Activated CD8-positive, alpha-beta memory T cell treated with anti-CD3 and anti-CD28 coated beads for 4 hours (primary cell): Measurements from ENCODE around the gene MBD4.
"Not testable (repeated sequence)": the region's sequence is repeated elsewhere in the genome, so short reads cannot be mapped to it uniquely, and the experiment has no call there.

ENCODE experiments used
- DNase-seq, 2 donors: peaks; one replicate each; pipeline ENCODE4 v3.0.0-alpha.2; 2020; ENCODE audit warnings: low read depth in 2 of 2

Gene MBD4

DNA sequence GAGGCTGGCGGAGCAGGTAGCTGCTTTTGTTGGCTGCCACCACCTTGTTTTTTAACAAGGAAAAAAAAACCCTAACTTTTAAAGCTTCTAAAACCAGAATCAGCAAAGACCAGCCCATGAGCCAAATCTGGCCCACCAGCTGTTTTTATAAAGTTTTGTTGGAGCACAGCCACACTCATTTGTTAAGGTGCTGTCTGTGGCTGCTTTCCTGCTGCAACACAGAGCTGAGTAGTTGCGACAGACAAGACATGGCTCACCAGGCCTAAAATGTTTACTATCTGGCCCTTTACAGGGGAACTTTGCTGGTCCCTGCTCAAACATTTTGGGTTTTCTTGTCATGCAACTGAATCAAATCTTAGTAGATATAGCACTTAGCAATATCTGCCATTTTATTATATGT, 30.2 kb downstream of the MBD4 start:
- DNase-seq, result no peak

DNA sequence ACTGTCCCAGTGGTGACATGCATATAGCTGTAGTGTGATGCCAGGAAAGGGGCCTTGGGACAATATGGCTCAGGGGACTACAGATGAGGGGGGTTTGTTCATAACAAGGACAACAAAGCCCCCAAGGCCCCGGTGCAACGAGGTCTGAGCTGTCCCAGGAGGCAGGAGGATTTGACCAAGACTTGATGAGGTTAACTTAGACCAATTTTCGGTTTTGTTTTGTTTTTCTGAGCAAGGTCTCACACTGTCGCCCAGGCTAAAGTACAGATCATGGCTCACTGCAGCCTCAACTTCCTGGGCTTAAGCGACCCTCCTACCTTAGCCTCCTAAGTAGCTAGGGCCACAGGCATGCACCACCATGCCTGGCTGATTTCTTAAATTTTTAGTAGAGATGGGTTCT, 35.1 kb downstream of the MBD4 start:
- DNase-seq, result no peak

DNA sequence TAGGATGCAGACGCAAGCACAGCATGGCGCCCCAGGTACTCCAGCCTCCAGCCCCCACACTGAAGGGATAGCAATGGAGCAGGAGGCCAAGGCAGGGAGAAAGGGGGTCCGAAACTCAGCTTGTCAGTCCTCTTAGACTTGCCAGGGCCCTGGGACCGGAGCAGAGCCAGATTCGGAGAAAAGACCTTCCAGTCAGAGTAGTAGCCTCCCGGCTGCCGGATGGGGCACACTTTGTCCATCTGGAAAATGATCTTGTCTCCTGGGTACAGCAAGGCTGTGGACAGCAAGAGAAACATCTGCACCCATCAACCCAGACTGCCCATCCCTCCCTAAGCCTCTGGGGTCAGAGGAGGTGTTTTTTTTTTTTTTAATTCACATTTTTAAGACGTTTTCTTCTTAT, 35.6 kb downstream of the MBD4 start:
- DNase-seq, result no peak

DNA sequence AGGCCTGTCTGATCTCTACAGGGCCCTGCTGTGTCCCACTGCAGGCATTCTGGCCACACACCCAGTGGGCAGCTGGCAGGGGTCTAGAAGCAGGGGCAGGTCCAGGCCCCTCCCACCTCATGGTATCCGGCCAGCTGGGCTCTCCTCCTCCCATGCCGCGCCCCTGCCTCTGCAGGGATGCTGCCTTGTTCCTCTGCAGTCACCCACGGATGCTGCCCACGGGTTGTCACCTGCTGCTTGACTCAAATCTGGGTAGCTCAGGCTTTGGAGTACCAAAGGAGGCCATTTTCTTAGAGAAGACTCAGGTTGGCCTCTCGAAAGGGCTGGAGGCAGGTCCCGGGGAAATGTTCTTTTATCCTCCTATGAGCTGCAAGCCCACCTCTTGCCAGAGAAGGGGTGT, 36.3 kb downstream of the MBD4 start:
- no peak for DNase-seq

DNA sequence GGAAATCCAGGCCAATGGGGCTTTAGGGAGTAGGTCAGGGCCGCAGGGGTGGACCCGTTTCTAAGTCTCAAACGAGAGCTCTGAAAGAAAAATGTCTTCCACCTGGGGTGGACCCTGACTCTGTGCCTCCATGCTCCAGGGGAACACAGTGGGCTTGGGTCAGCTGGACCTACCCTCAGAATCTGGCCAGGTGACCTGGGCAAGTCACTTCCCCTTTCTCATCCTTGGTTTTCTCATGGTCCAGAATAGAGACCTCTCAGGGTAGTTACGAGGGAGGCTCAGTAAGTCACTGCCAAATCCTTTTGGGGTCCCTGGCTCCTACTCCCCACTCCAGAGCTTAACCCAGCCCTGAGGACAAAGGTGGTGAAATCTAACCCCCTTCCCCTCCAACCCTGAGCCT, 37.1 kb downstream of the MBD4 start:
- DNase-seq, result no peak

DNA sequence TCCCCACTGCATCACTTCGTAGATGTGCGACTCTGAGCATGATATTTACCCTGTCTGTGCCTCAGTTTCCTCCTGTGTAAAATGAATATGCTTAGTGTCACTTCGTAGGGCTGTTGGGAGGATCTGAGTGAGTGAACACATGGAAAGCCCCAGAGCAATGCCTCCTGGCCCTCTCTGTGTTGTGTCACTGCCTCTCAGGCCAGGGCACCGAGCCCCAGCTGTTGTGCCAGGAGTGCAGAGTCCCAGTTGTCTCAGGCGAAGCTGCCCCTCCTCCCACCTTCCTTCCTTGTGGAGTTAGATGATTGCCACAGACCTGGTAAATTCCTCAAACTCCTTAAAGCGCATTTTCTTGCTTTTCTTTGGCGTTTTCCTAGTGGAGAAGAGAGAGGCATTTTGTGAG, 37.5 kb downstream of the MBD4 start:
- DNase-seq, result no peak

DNA sequence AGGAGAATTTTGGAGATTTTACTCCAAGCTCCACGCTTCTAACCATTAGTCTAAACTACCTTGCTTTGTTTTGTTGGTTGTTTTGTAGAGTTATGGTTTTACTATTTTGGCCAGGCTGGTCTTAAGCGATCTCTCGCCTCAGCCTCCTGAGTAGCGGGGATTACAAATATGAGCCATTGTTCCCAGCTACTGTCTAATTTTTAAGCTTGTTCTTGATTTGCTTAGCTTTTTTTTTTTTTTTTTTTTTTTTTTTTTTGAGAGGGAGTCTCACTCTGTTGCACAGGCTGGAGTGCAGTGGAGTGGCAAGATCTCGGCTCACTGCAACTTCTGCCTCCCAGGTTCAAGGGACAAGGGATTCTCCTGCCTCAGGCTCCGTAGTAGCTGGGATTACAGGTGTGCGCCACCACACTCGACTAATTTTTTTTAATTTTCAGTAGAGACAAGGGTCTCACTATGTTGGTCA, 39.8 kb downstream of the MBD4 start:
- no peak for DNase-seq

DNA sequence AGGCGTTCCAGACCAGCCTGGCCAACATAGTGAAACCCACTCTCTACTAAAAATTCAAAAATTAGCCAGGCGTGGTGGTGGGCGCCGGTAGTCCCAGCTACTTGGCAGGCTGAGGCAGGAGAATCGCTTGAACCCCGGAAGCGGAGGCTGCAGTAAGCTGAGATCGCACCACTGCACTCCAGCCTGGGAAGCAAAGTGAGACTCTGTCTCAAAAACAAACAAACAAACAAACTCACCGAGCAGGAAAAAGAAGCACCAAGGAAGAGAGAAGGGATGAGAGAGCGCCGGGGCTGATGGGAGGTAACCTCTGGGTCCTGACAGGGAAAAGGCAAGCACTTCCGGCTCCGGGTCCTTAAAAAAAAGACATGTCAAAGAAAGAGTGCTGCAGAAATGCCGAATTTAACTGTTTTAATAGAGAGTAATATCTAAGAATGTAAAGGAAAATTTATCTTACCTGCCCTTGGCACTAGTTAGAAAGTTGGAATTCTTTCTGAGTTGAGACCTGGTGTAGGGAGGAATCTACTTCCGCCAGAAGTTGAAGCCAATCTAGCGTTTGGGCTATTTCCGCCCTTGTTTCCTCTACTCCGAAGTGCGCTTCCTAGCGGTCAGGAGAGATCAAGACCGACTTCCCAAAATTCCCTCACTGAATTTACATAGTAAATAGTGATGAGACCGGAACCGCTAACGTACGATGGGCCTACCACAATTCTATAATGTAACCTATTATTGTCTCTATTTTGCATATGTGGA, 40.4 kb downstream of the MBD4 start:
- peak; percentile 48 to 62 for DNase-seq

DNA sequence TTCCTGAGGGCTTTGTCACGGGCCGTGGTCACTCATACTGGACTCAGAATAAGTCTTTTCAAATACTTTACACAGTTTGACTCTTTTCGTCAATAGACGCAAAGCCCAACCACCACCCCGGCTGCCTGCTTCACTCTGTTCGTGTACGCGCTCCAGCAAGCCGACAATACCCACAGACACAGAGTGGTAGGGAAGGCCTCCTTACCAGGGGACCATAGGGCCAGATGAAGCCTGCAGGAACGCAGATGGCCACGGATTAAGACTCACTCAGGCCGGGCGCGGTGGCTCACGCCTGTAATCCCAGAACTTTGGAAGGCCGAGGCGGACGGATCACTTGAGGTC, 41.0 kb downstream of the MBD4 start:
- DNase-seq, result no peak

DNA sequence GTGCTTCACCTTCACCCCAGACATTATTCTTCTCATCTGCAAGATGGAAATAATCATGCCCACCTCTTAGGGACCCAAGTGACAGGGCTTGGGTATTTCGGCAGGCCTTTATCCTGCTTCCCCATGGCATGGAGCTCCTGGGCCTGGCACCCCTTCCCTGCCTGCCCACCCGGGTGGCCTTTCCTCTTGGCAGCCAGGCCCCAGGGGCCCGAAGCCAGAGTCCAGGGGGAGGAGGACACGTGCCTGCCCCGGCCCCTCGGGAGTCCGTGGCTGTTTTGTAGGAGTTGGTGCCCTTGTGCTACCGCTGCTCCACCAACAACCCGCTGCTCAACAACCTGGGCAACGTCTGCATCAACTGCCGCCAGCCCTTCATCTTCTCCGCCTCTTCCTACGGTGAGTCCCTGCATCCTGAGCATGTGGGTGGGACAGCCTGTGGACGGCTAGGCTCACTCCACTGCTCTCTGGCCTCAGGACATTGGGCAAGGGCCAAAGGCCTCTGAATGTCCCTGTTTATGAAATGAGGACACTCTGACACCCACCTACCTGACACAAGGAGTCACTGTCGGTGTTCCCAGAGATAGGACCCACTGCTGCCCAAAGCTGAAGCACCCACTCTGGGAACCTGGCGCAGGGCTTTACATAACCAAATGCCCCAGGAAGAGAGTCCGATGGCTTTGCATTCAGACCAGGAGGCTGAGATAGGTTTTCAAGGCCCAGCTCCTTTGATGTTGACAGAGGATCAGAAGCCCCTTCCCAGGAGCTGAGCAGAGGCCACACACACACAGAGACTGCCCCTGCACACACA, 45.8 kb downstream of the MBD4 start:
- not testable (repeated sequence) for DNase-seq

DNA sequence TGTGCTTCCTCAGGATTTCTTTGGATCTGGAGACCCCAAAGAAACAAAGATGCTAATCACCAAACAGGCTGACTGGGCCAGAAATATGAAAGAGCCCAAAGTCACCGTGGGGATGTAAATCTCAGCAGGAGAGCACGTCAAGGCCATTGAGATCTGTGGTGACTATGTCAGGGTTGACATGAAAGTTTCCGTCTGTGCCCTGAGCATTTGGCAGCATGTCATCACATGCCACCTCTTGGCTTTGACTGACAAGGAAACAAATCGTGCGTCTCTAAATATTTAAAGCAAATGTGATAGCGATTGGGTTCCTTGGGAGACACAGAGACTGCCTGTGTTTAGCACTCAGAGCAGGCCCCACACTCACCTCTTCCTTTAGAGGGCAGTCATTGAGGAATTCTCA, 46.5 kb downstream of the MBD4 start:
- no peak for DNase-seq

DNA sequence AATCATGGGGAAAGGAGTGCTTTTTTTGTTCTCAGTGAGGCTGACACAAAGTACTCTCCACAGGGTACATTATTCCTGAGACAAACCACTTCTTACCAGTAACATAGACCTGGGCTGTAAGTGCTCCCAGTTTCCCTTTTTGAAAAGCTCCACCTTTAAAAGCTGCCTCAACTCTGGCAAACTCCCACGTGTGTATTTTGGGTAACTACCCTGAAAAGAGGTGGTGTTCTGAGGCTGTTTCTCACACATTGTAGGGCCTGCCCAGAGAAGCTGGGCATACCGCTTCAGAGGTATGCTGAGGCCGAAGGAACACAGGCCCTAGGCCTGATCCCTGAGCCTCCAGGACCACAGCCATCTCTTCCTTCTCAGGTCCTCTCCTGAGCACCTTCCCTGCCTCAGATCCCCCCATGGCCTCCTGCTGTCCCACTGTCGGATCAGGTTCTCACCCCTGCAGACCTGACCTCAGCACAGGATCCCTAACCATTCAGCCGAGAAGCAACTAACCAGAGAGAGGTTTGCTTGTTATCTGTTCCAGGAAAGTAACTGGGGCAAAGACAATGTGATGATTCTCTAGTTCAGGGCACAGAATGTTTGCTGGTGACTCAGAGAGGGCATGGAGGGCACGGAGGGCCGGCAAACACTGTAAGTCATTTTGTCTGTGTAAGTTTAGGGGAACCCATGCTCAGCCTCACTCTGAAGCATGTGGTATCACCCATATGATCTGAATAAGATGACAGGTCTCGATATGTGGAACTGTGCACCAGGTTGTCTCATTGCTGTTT, 47.5 kb downstream of the MBD4 start:
- not testable (repeated sequence) for DNase-seq

DNA sequence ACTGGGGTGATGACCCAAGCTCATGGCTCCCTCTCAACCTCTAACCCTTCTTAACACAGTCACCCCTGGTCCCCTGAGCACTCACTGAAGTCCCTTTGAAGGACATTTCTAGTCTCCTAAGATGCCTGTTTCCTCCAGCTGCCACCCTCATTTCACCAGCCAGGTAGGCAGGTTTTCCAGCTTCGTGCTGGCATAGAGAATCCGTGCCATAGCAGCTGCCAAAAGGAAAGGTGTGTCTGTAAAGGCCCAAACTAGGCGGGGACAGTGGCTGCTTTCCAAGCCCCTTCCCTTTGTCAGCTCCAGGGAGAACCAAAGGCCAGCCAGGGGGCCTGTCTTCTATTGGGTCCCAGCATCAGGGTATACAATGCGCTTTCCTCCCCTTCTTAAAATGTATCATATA, 48.2 kb downstream of the MBD4 start:
- not testable (repeated sequence) for DNase-seq

DNA sequence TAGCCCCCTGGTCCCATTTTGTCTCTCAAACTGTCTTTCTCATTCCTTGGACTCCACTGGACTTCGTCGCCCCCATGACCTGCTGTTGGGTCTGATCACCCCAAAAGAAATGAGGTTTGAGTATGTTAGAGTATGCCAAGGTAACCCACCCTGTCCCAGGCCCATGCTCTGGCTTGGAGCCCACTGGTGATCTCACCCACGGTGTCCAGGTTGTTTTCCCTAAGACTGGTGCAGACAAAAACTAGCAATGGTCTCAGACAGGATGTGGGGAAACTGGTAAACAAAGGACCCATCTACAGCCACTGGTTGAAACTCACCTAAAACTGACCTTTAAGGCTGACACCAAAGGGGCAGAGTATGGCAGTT, 50.2 kb downstream of the MBD4 start:
- DNase-seq, result no peak

DNA sequence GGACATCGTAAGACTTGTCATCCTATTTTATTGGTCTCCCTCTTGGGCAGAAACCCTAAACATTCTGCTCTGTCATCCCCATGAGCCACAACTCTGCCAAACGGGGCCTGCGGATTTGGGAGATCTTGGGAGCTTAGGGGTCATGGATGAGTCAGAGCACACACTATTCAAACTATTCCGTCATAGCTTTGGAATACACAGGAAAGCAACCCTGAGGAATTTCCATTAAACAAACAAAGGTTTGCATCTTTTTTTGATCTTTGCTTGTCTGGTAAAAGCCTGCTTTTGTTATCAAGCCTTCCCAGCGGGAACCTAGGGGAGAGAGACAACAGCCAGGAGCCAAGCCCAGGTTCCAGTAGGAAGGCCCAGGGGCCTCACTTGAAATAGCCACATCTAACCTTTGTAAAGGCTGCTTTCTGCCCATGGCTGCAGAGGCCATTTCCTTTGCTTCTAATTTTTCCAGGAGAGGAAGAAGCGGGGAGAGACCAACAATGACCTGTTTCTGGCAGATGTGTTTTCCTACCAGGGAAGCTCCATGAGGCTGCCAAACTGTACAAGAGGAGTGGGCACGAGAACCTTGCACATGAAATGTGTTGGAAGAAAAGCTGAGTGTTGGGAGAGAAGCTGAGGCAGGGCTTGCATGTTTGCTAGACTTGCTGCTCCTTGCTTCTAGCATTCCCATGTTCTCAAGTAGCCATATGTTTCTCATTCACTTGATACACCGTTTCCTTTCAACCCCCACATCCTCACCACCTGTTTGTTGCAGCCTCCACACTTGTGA, 50.8 kb downstream of the MBD4 start:
- not testable (repeated sequence) for DNase-seq

DNA sequence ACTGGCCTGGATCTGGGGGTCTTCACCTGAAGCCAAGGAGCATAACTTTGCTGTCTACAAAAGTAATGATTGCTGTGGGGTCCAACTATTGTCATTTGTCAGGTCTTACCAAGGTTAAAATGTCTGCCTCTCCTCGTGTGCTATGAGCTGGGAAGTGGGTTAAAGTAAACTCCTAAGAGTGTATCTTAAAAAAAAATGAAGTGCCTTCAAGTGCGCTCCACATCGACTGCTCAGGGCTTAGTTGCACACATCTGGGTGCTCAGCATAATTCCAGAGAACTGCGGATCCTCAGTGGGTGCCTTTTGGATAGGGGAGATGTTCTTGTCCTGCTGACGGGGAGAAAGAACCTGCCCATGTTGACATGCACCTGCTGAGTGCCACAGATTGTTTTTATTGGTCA, 52.3 kb downstream of the MBD4 start:
- no peak for DNase-seq

DNA sequence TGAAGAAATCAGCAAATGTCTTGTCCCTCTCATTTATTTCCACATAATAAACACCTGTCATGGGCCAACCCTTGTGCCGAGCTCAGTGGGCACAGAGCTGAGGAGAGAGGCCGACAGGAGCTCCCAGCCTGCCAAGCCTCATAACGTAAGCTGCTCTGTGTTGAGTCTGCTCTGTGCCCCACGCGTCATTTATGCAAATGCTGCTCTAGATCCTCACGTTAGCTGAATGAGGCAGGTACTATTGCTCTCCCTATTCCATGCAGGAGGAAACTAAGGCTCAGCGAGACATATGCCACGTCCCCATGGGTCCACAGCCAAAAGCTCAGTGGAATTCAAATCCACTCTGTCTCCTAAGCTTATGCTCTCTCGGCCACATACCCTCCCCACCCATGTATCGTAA, 52.8 kb downstream of the MBD4 start:
- no peak for DNase-seq

DNA sequence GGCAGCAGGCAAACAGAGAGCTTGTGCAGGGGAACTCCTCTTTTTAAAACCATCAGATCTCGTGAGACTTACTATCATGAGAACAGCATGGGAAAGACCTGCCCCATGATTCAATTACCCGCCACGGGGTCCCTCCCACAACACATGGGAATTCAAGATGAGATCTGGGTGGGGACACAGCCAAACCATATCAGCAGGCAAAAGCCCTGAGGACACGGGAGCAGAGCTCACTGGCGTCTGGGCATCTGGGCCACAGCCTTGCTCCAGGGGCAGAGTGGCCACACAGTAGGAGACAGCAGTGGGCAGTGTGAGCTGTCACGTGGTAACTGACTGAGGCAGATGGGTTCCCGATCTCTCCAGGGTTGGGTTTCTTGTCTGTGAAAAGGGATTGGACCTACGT, 54.2 kb downstream of the MBD4 start:
- not testable (repeated sequence) for DNase-seq

DNA sequence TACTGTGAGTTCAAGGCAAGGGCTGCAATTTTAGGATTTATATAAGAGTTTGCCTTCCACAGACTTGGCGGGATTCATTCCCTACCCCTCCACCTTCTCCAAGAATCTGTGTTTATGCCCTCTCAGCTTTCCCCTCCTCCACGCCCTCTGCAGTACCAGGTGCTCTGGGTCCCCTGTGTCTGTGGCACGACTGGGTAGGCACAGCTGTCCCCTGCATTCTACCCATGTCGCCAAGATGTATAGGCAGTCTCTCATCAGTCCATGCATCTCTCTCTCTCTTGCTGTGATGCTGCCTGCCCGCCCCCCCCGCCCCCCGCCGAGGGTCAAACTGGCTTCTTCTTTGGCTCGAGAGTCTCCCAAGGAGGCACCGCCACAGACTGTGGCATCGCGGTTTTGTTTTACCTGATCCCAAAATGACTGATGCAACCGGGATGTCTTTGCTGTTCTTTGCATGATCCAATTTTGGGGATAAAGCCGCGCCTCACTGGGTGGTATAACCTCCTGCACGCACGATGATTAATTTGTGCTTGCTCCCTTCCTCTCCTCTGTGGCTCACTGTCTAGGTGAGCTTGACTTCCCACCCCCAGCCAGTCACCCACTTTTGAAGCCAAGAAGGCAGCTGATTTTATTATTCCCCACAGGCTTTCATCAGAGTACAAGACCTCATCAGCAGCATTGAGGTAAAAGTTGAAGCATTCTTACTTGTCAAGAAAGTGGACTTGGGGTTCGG, 55.0 kb downstream of the MBD4 start:
- DNase-seq, result no peak

DNA sequence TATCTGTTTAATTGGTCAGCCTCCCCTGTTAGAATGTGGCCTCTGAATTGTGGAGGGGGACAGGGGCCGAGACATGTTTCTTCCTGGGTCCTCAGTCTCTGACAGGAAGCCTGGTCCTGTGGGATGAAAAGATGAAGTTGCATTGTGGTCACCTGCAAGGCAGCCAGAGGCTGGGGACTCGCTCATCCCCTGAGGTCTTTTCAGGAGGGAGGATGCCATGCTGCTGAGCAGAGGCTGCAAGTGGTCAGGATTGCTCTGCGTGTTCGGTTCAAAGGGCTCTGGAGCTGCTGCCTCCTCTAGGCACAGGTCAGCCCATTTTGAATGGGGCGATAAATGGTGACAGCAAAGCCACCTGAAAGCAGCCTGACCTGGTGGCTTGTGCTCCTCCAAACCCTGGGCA, 55.6 kb downstream of the MBD4 start:
- not testable (repeated sequence) for DNase-seq

DNA sequence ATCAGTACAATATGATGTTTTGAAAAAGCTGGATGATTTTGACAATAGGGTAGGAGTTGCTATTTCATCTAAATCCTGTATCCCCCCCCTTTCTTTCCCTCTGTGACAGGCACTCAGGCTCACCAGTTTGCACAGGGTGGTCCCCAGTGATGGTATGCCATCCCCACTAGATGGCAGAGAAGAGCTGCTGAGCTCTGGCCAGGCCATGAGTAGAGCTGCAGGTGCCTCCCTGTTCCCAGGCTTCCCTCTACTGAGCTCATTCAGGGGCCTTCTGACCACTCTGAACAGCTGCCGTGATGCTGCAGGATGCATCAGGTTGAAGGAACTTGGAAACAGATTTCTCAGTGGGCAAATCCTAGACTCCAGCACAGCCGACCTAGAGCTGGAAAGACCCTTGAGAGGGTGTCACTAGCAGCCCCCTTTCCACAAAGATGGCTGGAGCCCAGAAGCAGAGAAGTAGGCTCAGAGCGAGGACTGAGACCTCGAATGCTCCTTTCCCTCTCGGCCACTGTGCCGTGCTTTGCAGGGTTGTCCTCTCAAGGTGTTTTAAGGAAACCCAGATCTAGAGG, 56.4 kb downstream of the MBD4 start:
- DNase-seq, result no peak
